Stimulated activated naive CD4-positive, alpha-beta T cell treated with Interleukin-2 at 50 U/mL for 16 hours (primary cell): Measurements from ENCODE around the gene APH1A.
"Not testable (repeated sequence)": the region's sequence is repeated elsewhere in the genome, so short reads cannot be mapped to it uniquely, and the experiment has no call there.

Experiments used
- DNase-seq: peaks from one replicate; lab custom pipeline; 2025; lab: John Stamatoyannopoulos, UW

Gene APH1A

DNA sequence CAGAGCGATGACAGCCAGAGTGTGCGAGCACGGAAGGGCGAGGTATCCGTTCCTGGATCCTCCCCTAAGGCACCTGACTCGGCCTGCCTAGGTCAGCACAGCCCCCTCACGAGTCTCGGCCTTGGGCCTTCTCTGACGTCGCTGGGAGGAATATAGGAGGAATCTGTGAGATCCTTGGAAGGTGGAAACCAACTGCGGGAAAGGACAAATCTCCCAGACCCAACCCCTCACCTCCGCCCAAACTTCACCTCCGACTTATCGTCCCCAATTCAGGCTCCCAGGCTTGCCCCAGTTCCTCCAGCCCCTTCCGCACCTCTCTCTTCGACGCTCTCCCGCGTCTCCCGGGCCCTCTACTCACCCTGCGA is 494 bp downstream of the APH1A start:
- peak; percentile 22 for DNase-seq

DNA sequence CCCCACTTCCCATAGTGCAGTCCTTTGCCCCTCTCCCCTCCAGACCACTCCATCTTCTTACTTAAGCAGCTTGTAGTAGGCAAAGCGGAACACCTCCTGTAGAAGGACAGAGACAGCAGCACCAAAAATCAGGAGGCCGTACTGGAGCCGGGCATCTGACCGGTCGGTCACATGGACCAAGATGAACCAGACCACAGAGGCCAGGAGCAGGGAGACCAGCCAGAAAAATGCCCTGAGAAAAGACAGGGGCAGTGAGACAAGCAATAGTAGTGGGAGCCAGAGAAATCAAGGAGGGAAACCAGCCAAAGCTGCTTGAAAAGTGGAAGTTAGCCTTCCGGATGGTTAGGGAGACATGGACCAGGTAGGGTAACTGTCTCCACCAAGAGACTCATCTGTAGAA is 920 bp downstream of the APH1A start:
- no peak for DNase-seq

DNA sequence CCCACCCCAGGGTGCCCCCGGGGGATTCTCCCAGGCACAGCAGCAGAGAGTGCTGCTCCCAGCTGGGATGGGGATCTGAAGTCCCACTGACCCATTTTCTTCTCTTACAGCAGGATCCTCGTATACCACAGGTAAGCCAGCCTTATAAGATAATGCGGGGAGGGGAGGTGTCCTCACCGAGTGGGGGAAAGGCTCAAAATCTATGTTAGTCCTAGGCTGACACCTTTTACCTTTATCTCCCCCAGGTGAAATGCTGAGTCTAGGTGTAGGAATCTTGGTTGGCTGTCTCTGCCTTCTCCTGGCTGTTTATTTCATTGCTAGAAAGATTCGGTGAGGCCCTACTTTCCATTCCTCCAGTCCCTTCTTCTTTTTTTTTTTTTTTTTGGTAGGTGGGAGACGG is 5.3 kb downstream of the APH1A start:
- no peak for DNase-seq

DNA sequence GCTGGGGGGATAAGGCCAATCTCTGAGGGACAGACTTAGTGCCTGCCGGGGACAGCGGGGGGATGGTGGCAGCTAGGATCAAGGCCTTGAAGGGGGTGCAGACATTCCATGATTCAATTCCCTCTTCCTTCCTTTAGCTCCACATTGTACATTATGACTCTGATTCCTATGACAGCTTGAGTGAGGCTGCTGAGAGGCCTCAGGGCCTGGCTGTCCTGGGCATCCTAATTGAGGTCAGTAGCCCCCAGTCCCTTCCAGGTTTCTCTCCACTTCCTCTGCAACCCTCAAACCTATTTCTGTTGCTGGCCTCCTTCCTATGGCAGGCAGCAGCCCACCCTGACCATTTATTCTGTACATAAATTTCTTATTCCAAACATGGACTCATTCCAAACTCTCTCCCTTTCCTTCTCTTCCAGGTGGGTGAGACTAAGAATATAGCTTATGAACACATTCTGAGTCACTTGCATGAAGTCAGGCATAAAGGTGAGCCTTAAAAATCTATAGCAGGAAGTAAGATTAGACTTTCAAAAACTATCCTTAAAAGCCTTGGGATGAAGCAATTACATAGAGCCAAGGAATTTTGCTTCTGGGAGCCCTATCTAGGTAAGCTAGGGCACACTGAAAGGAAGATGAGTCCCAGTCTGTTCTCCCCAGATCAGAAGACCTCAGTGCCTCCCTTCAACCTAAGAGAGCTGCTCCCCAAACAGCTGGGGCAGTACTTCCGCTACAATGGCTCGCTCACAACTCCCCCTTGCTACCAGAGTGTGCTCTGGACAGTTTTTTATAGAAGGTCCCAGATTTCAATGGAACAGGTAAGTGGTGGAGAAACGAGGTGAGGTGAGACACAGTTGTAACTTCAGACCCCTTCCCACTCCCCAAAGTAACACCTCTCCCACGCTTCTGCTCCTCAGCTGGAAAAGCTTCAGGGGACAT is 6.2 kb downstream of the APH1A start:
- no peak for DNase-seq

DNA sequence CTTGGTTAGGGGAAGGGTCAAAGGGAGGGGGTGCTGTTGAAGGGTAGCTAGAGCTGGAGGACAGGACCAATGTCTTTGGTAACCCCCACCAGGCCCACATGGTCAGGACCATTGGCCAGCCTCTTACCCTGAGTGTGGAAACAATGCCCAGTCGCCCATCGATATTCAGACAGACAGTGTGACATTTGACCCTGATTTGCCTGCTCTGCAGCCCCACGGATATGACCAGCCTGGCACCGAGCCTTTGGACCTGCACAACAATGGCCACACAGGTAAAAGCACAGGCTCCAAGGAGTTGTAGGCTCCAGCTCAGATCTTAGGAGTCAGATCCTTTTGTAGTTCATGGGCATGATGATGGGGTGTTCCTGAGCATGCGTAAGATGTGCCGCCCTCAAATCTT is 7.4 kb downstream of the APH1A start:
- DNase-seq: no peak

DNA sequence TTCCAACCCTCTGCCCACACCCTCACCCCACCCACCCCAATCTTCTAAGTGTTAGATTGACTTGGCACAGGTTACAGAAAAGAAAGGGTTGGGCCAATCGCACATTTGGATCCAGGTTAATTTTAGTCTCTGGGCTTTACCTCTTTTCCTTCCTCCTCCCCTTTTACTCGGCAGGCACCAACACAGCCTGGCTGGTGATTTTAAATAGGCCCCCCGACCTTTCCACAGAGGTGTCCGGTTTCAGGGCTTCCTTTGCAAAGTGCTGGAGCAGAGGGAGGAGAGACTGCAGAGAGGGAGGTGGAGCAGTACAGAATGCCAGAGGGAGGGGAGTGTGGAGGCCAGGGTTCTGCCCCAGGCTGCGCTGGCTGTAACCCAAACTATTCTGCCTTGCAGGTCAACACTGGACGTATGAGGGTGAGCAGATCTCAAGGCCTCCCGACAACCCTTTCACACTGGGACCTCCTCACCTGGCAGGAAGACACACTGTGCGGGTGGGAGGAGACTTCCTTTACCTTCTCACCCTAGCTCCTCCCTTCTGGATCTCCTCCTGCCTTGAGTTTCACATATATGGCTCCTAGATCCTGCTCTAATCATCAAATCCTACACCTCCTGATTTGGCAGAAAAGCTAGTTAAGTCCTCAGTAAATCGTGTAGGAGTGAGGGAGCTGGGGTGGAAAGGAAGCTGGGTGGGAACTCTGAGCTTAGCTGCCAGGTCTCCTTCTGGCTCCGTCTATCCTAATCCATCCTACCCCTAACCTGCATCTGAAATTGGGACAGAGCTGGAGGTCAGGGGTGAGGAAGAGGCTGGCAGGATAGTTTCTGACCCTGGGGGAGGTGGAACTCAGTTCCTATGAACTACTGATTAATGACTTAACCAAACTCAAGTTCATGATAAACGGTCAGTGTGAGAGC is 8.8 kb downstream of the APH1A start:
- no peak for DNase-seq

DNA sequence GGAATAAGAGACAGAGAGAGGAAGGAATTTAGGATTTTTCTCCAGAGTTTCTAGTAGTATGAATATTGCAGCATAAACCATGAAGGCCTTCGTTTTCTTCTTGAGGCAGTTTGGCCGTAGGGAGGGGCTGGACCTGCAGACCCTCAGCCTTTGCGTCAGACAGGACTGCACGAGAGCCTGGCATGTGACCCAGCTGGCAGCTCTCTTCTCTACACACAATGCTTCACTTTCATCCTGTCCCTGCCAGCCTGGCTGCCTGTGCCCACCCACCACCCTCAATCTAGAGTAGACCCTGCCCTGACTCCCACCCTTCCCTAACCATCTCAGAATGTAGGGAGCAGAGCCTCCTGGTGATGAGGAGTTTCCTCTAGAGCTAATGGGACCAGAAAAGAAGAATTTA is 9.6 kb downstream of the APH1A start:
- no peak for DNase-seq

DNA sequence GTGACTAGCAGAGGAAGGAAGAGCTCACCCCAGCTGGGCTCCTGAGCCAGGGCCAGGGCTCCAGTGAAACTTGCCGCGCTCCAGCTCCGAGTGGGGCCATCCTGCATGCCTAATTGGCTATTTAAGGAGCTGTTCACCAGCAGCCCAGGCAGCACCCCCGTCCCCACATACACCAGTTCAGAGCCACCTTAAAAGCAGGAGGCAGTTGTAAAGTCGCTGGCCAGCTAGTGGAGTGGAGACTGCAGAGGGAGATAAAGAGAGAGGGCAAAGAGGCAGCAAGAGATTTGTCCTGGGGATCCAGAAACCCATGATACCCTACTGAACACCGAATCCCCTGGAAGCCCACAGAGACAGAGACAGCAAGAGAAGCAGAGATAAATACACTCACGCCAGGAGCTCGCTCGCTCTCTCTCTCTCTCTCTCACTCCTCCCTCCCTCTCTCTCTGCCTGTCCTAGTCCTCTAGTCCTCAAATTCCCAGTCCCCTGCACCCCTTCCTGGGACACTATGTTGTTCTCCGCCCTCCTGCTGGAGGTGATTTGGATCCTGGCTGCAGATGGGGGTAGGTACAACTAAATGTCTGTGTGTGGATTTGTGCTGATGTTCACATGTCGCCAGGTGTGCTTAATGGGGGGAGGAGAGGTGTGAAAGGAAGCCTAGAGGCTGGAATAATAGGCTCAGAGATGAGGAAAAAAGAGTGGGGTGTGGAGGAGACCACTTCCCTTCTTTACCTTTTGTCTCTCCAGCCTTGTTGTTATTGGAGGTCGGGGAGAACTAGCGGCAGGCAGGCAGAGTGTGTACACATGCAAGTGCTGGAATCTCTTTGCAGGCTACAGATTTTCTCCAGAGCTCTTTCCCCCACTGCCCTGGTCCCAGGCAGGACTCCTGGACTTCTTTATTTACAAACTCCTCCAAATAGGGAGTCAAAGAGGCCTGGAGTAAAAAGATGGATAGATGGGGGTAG is 10.9 kb downstream of the APH1A start, which contains the start of gene CA14:
TSS of gene CA14 (plus strand) at position 151 of the 962 bp plus-strand sequence. CDS start at position 506, 355 bp downstream.
- no peak for DNase-seq

DNA sequence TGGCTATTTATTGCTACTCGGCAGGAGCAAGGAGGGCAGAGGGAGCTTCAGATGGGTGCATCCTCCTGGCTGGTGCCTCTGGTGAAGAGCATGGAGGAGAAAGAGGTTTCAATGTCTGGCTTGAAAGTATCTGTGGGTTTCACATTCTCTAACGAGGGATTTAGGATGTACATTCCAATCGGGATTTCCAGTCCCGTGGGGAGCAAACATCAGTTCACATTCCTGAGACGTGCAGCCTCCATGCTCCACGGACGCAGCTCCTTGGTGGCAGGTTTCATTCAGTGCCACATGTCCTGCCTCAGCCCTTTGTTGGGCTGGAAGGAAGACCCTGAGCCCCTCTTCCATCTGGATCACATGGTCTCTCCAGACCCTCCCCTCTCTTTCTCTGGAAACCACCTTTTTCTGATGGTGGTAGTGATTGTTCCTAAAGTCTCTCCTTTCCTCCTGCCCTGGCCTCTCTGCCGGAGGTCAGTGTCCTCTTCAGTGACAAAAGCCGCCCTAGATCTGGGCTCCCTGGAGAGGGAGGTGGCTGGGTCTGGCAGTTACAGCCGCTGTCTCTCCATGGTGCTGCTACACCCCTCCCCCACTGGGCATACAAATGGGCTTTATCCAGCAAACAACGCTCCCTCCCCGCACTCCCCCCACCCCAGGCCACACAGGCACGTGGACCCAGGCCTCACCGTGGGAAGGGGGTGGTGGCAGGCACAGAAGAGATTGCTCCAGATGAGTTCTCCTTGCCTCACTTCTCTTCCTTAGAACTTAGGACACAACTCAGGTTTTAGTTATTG is 12.1 kb downstream of the APH1A start:
- no peak for DNase-seq

DNA sequence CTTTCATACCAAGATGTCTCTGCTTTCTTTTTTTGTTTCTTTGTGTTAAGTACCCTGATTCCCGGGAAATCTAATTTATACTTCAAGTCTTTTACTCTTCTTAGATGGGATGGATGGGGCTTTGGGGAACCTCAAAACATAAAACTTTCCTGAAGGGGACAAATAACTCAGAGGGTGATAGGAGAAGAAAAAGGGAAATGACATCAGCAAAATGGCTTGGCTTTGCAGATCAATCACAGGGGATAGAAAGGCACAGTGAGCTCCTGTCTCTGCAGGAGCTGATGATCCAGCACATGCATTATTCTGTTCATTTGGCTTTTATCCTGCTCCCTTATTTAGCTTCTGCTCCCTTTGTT is 12.6 kb downstream of the APH1A start:
- no peak for DNase-seq

DNA sequence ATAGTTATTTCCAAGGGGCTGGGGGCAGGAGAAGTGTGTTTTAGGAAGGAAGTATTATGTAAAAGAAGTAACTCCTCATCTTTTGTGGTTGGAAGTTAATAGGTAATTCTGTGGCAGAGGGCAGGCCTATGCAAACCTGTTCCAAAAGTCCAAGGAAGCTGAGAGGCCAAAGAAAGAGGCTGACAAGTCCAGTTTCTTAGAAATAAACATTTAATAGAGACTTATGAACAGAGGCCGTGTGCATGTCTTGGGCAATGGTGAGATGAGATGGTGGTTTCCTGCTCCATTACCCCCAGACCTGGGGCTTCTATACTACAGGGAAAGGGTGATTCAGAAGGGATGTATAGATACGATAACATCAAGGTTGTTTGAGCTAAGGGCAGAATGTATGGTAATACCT is 18.9 kb downstream of the APH1A start:
- no peak for DNase-seq

DNA sequence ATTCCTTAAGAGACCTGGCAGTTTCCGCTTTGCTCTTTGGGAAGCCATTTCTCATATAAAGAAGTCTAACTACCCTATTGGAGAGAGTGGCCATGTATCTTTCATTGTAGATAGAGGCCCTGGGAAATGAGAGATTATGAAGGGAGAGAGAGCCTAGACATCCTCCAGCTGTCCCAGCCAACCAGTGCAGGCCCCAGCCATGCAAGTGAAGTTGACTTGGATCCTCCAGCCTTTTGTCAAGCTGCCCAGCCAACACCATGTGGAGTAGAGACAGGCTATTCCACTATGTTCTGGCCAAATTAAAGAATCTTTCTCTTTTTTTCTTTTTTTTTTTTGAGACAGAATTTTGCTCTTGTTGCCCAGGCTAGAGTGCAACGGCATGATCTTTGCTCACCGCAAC is 25.8 kb downstream of the APH1A start:
- DNase-seq: no peak

DNA sequence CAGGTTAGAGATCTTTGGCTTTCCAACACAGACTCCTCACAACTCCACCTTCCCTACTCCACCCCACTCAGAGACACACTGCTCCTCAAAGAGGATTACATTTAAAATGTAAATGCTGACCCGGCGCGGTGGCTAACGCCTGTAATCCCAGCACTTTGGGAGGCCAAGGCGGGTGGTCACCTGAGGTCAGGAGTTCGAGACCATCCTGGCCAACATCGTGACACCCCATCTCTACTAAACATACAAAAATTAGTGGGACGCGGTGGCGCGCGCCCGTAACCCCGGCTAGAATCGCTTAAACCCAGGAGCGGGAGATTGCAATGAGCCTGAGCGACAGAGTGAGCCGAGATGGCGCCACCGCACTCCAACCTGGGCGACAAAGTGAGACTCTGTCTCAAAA is 31.1 kb downstream of the APH1A start:
- no peak for DNase-seq

DNA sequence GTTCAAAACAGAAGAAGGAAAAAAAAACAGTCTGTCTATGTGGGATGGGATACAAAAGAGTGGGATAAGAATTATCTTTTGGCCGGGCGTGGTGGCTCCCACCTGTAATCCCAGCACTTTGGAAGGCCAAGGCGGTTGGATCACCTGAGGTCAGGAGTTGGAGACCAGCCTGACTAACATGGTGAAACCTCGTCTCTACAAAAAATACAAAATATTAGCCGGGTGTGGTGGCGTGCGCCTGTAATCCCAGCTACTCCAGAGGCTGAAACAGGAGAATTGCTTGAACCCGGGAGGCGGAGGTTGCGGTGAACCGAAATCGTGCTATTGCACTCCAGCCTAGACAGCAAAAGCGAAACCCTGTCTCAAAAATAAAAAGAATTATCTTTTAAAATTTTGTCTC is 31.6 kb downstream of the APH1A start:
- not testable (repeated sequence) for DNase-seq

DNA sequence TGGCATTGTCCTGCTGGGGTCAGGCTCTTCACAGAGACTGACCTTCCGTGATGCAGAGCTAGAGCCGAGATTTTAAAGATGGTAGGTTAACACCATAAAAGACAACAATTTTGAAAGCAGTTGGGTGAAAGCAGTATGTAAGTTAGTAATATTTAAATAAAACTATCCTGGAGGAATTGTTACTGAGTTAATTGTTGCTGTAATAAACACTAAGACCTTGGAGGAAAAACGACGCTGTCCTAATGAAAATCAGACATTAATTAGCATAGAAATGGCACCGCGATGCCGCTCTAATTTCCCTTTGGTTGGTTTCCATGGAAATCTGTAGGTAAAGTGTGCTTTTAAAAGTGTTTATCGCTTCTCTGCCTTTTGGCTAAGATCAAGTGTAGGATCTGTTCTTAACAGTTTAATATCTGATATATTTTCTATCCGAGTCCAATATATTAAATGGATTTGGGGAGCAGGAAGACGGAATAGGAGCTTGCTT is 32.2 kb downstream of the APH1A start:
- no peak for DNase-seq

DNA sequence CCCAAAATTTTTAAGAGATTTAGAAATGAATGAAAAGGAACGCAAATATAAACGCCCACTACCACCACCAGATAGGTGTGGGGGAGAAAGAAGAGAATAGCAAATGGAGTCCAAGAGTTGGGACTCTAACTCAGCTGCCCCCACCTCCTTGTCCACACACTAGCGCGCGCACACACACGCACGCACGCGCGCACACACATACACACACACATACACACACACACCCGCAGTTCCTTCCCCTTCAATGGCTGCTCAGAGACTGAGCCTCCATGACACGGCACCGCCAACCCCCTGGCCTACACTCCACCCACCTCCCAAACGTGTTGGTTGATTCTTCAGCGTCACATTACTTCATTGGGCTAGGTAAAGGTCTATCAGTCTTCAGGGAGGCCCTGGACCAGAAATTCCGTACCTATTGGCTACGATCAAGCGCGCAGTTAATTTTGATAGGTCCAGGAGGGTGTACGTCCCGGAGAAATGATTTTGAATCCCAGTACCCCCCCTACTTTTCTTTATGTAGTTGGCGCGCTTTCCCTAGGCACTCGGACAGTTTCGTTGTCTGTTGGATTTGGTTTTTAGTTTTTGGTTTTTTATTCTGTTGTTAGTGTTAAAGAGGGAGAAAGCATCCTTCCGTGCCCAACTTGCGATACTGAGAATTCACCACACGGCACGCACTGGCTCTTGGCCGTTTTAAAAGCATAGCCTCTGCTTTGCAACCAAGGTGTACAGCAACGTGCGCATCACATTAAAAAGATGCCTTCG is 32.8 kb downstream of the APH1A start, which contains the start of gene ANP32E:
TSS of gene ANP32E (minus strand) at position 261 of the 762 bp plus-strand sequence. CDS start 326 bp downstream, outside the sequence.
- peak; percentile 92 for DNase-seq

DNA sequence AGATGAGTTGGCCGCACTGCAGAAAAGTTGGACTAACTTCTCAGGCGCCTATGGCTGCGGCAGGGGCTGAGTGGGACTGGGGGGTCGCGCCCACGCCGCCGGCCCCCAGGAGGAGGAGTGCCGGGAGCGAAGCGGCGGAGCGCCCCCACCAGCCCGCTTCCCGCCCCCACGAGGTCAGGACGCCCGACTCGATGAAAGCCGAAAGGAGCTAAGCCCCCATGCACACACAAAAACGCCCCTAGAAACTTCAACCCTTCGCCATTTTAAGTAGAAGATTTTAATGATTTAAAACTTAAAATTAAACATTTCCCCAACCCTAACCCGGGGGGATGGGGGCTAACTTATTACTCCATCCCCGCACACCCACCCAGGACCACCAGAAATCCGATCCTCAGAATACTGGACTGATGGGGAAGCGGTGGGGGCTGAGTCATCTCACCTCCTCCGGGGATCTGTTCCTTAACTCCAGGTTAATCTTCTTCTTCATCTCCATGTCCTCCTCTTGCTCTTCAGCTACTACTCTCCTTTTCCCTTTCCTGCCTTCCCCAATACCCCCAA is 33.4 kb downstream of the APH1A start:
- peak; percentile 26 for DNase-seq

DNA sequence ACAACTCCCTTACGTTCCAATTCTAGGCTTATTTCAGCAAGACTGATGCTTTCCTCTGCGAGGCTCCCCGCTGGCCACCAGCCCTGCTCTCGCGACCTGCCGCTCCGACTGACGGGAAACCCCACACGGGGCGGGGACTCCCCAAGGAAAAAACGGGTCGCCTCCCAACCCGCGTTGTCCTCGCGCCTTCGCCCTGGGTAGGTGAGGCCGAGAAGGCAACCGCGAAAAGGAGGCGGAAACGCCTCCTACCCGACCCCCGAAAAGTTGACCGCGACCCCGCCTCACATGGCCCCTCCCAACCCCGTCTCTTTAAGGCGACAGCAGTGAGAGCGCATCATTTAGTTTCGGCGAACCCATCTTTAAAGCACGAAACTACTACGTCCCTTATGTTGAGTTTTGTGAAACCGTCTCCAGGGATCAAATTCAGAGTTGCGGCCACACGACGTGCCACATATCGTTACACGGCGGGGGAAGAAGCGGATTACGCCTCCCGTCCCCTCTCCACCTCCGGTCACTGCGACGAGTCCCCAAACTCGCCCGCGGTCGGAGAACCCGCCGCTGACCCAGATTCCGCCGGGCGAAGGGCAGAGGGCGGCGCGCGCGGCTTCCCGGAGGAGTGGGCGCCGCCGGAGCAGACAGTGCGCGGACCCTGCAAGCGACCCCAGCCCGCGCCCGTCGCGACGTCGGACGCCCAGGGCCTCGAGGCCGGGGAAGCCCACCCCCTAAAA is 34.1 kb downstream of the APH1A start:
- peak; percentile 90 for DNase-seq

DNA sequence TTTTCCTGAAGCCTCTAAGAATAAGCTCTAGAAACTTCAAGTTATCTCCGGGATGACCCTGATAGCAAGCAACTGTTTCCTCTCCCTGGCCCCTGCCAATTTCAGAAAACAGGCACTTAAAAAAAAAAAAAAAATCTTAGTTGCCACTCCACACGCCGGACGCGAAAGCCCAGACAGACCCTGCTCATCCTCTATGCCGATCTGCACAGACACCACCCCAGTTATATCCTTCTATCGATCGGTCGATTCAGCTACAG is 34.6 kb downstream of the APH1A start:
- DNase-seq: no peak
